Measurements from ENCODE around the gene DLG2. TPM values are rescaled to one million over a fixed set of nuclear protein-coding genes. Genes with fewer than 3 reads are reported as not detected.

The DLG2 gene
- total and polyA plus RNA-seq, 9 of the 15 experiments (the other 6 are each of a cell fraction or from before 2014, with no cell fraction given) = 0.52 to 1.6 (median 0.95) TPM

DNA sequence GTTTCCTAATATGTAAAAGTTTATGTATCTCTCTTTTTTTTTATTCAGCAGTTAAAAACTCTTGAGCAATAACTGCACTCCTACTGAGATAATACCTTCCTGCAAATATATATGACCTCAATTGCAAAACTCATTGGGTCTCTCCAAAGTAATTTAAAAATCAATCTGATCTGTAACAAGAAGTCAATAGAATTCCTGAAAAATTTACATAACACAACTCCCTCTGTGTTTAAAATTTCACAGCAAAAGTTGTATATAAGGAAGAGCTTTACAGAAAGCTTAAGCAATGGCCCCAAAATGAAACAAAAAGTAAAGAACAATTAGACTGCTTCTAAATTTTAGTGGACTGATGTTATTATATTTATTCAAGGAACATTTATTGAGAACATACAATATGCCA, 313.4 kb downstream of the DLG2 start (continued):
- TF ChIP-seq, protein P1, sequence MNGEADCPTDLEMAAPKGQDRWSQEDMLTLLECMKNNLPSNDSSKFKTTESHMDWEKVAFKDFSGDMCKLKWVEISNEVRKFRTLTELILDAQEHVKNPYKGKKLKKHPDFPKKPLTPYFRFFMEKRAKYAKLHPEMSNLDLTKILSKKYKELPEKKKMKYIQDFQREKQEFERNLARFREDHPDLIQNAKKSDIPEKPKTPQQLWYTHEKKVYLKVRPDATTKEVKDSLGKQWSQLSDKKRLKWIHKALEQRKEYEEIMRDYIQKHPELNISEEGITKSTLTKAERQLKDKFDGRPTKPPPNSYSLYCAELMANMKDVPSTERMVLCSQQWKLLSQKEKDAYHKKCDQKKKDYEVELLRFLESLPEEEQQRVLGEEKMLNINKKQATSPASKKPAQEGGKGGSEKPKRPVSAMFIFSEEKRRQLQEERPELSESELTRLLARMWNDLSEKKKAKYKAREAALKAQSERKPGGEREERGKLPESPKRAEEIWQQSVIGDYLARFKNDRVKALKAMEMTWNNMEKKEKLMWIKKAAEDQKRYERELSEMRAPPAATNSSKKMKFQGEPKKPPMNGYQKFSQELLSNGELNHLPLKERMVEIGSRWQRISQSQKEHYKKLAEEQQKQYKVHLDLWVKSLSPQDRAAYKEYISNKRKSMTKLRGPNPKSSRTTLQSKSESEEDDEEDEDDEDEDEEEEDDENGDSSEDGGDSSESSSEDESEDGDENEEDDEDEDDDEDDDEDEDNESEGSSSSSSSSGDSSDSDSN (IDR thresholded peaks at IDR 0.05; ENCODE audit: borderline replicate concordance in 1 of 2, low read depth in 2 of 2, low read length in 2 of 2) = no peak
- TF ChIP-seq MEF2D (tag; conservative IDR thresholded peaks at IDR 0.05; ENCODE audit: low read depth) (no peak), GTF2F1 (IDR thresholded peaks at IDR 0.05; ENCODE audit: low read depth, low read length) (no peak), BCL6 (CRISPR knock-in tag; IDR thresholded peaks at IDR 0.05) (no peak)
- TF ChIP-seq, protein P2, sequence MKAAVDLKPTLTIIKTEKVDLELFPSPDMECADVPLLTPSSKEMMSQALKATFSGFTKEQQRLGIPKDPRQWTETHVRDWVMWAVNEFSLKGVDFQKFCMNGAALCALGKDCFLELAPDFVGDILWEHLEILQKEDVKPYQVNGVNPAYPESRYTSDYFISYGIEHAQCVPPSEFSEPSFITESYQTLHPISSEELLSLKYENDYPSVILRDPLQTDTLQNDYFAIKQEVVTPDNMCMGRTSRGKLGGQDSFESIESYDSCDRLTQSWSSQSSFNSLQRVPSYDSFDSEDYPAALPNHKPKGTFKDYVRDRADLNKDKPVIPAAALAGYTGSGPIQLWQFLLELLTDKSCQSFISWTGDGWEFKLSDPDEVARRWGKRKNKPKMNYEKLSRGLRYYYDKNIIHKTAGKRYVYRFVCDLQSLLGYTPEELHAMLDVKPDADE (conservative IDR thresholded peaks at IDR 0.05; ENCODE audit: control insufficient read depth, low read depth, low read length) = no peak
- TF ChIP-seq, protein P3, sequence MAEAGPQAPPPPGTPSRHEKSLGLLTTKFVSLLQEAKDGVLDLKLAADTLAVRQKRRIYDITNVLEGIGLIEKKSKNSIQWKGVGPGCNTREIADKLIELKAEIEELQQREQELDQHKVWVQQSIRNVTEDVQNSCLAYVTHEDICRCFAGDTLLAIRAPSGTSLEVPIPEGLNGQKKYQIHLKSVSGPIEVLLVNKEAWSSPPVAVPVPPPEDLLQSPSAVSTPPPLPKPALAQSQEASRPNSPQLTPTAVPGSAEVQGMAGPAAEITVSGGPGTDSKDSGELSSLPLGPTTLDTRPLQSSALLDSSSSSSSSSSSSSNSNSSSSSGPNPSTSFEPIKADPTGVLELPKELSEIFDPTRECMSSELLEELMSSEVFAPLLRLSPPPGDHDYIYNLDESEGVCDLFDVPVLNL (CRISPR knock-in tag; IDR thresholded peaks at IDR 0.05; ENCODE audit: low read depth) = no peak

DNA sequence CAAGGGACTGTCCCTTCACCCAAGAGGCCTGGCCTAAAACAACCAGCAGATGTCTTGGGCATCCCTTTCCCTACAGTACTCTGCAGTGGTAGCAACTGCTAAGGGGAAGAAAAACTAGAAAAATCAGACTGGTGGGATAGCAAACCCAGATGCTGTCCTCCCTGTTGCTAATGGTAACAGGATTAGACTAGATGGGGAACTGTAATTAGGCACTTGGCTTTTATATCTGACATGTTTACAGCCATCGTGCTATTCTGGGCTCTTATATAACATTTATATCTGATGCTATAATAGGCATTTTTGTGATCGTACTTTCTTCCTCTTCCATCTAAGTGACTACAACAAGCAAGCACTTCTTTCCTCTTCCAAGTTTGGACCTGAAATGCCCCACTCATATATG, 316.7 kb downstream of the DLG2 start:
- ATAC-seq (no peak), FAIRE-seq (no peak), DNase-seq (ENCODE audit: extremely low read depth in 1 of 4, low spot score in 3 of 4) (no peak)
- Histone ChIP-seq H3K9me3 (replicated peaks; ENCODE audit: control insufficient read depth, insufficient read depth, low read depth, low read length) (no peaks in the 10 kb centered on the region), H3K36me3 (ENCODE audit: control insufficient read depth, insufficient read depth, low read length) (no peaks in the 10 kb centered on the region), H3K4me3 (no peak overlapping the region), H3K27me3 (ENCODE audit: control insufficient read depth in 2 of 2, insufficient read depth in 2 of 2, low read length in 2 of 2) (no peaks in the 10 kb centered on the region), H3K4me2 (ENCODE audit: insufficient read depth, low read length) (no peak overlapping the region), H3K4me1 (replicated peaks in 1 of 2; ENCODE audit: control insufficient read depth in 2 of 2, insufficient read depth in 2 of 2, low read length in 2 of 2) (no peaks in the 10 kb centered on the region), H3K79me2 (ENCODE audit: control insufficient read depth, insufficient read depth, low read length) (no peaks in the 10 kb centered on the region), H3K27ac (ENCODE audit: extremely low read depth, low read depth, low read length) (no peak overlapping the region), H3K9me1 (ENCODE audit: control insufficient read depth, insufficient read depth, low read length) (no peaks in the 10 kb centered on the region), H2AFZ (ENCODE audit: low read depth, low read length) (no peak overlapping the region), H4K20me1 (replicated peaks; ENCODE audit: control insufficient read depth, insufficient read depth, low read length) (no peaks in the 10 kb centered on the region), H3K9ac (ENCODE audit: insufficient read depth in 1 of 2, low read depth in 2 of 2, low read length in 2 of 2) (no peak overlapping the region)
- TF ChIP-seq TCF7 (IDR thresholded peaks at IDR 0.05; ENCODE audit: borderline replicate concordance) (no peak), CREBBP (IDR thresholded peaks at IDR 0.05; ENCODE audit: low read depth, low read length) (no peak), MCM3 (IDR thresholded peaks at IDR 0.05) (no peak), NCOR1 (IDR thresholded peaks at IDR 0.05) (no peak), NCOA6 (IDR thresholded peaks at IDR 0.05) (no peak), FOSL1 (tag; conservative IDR thresholded peaks at IDR 0.05) (no peak)
- TF ChIP-seq, protein P4, sequence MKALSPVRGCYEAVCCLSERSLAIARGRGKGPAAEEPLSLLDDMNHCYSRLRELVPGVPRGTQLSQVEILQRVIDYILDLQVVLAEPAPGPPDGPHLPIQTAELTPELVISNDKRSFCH (CRISPR knock-in tag; IDR thresholded peaks at IDR 0.05) = no peak
- TF ChIP-seq, protein P4 (tag; IDR thresholded peaks at IDR 0.05) = no peak
- WGBS (ENCODE audit: insufficient coverage, low coverage, missing lambda C conversion rate) = 0% methylated on average over 2 of the region's 2 CpGs
- intact Hi-C loops (cut with micrococcal nuclease) (no loop called here), in situ Hi-C loops (cut with MboI) (no loop called here)
- ChIA-PET CTCF (ENCODE audit: low intra/inter-chr PET ratio) (no interaction called here), POLR2A (no interaction called here)
- BruUV-seq (replicated peaks) = no TSS peak

All from K562 (cell line).